GM12878 (cell line): ENCODE results near the gene SLC19A1. TPM values are rescaled to one million over a fixed set of nuclear protein-coding genes. Genes with fewer than 3 reads are reported as not detected.
A peak's percentile ranks its signal among the peaks of the same experiment; 100 is the strongest.

Experiments
- ATAC-seq: fragments of 200-7000 bp; cut with Tn5 transposase; 3 replicates; pipeline ENCODE4 v1.9.1; 2020; ENCODE audit warnings: mild to moderate bottlenecking, moderate library complexity
- BruUV-seq: library from RNA; stranded (reverse); fragments of 400-500 nt; replicated peaks from 2 replicates; lab custom pipeline; 2021; lab: Mats Ljungman, UMichigan
- CTCF ChIA-PET: fragments of 300-600 bp; sonication (Branson Sonifier 250); formaldehyde crosslinking; extraction: SDS; loops from one replicate; lab custom pipeline; 2021; ENCODE audit warnings: inconsistent platforms; lab: Yijun Ruan, JAX
- POLR2A ChIA-PET: fragments of 350-600 bp; formaldehyde crosslinking; extraction: SDS; loops from one replicate; lab custom pipeline; 2021; ENCODE audit warnings: inconsistent platforms; lab: Charles Lee
- RAD21 ChIA-PET: fragments of 300-600 bp; sonication (Branson Sonifier 250); formaldehyde crosslinking; loops from one replicate; lab custom pipeline; 2023; ENCODE audit warnings: antibody characterized with exemption; ENCODE audit not compliant: unreplicated experiment; lab: Charles Lee
- SMC1A ChIA-PET: fragments of 300-600 bp; sonication (Branson Sonifier 250); formaldehyde crosslinking; loops from one replicate; lab custom pipeline; 2023; ENCODE audit not compliant: unreplicated experiment, uncharacterized antibody; lab: Charles Lee
- DNase-seq: peaks from one replicate; pipeline ENCODE4 v3.0.0-alpha.2; 2011; ENCODE audit warnings: low read depth, low spot score
- FAIRE-seq: peaks from 3 replicates; lab custom pipeline; 2011; peaks lifted over from hg19 to GRCh38; lab: Jason Lieb, UNC
- H2AFZ ChIP-seq: 2 replicates; pipeline ENCODE4 v1.6.0; 2011; ENCODE audit warnings: low read depth, low read length, control low read depth; ENCODE audit not compliant: control insufficient read depth
- H3K27ac ChIP-seq: 2 replicates; pipeline ENCODE4 v1.5.1; 2011; ENCODE audit warnings: control low read depth; ENCODE audit not compliant: control insufficient read depth, insufficient read depth
- H3K27me3 ChIP-seq, 2 experiments: replicated peaks in 1 of 2; 2 replicates each; pipeline versions ENCODE4 v1.6.0 to v1.6.1; 2011; ENCODE audit warnings: low read length in 1 of 2; ENCODE audit not compliant: control insufficient read depth in 2 of 2, insufficient read depth in 2 of 2
- H3K36me3 ChIP-seq, 2 experiments: 2 replicates each; pipeline ENCODE4 v1.5.1; 2011; ENCODE audit warnings: low read length in 1 of 2; ENCODE audit not compliant: control insufficient read depth in 2 of 2, insufficient read depth in 2 of 2
- H3K4me1 ChIP-seq: 2 replicates; pipeline ENCODE4 v1.6.1; 2011; ENCODE audit warnings: mild to moderate bottlenecking, low read length, moderate library complexity, mixed read lengths; ENCODE audit not compliant: control insufficient read depth, insufficient read depth
- H3K4me2 ChIP-seq: 2 replicates; pipeline ENCODE4 v1.6.0; 2011; ENCODE audit warnings: control low read depth; ENCODE audit not compliant: control insufficient read depth, insufficient read depth
- H3K4me3 ChIP-seq: fragments of 200-600 bp; sonication (generic); 2 replicates; pipeline ENCODE4 v1.5.1; 2016
- H3K79me2 ChIP-seq: 2 replicates; pipeline ENCODE4 v1.6.0; 2011; ENCODE audit warnings: low read length; ENCODE audit not compliant: control insufficient read depth, insufficient read depth
- H3K9ac ChIP-seq: 2 replicates; pipeline ENCODE4 v1.8.0; 2011; ENCODE audit warnings: low read length, control low read depth, mixed read lengths; ENCODE audit not compliant: control insufficient read depth, insufficient read depth
- H3K9me3 ChIP-seq: replicated peaks from 3 replicates; pipeline ENCODE4 v1.5.1; 2011; ENCODE audit warnings: mild to moderate bottlenecking, low read length; ENCODE audit not compliant: control insufficient read depth, insufficient read depth
- H4K20me1 ChIP-seq: 2 replicates; pipeline ENCODE4 v1.6.0; 2011; ENCODE audit not compliant: control insufficient read depth, insufficient read depth
- BRCA1 ChIP-seq: IDR thresholded peaks from 2 replicates; pipeline ENCODE4 v1.6.1; 2011; ENCODE audit warnings: low read depth, low read length, improper control_type of control experiment
- DPF2 ChIP-seq: fragments of 450-650 bp; IDR thresholded peaks from 2 replicates; pipeline ENCODE4 v1.6.1; 2017; ENCODE audit warnings: mild to moderate bottlenecking
- EGR1 ChIP-seq, 2 experiments: IDR thresholded peaks; 1 replicate in 1 of 2; 2 replicates in 1 of 2; pipeline ENCODE4 v1.6.1; 2011 to 2012; ENCODE audit warnings: low read depth in 2 of 2, low read length in 2 of 2, borderline replicate concordance in 1 of 2, mild to moderate bottlenecking in 1 of 2, moderate library complexity in 1 of 2
- FOXK2 ChIP-seq: fragments of 450-650 bp; IDR thresholded peaks from 2 replicates; pipeline ENCODE4 v1.6.1; 2017; ENCODE audit warnings: mild to moderate bottlenecking, moderate library complexity
- GABPA ChIP-seq: IDR thresholded peaks from 2 replicates; pipeline ENCODE4 v1.6.1; 2014; ENCODE audit warnings: antibody characterized with exemption, low read depth, mild to moderate bottlenecking, inconsistent platforms
- IRF4 ChIP-seq: IDR thresholded peaks from 2 replicates; pipeline ENCODE4 v1.6.1; 2011; ENCODE audit warnings: low read depth, low read length
- LARP7 ChIP-seq: fragments of 450-650 bp; IDR thresholded peaks from 2 replicates; pipeline ENCODE4 v1.6.1; 2017; ENCODE audit warnings: mild to moderate bottlenecking
- MEF2B ChIP-seq: fragments of 450-650 bp; IDR thresholded peaks from 2 replicates; pipeline ENCODE4 v1.6.1; 2018; ENCODE audit warnings: mild to moderate bottlenecking, moderate library complexity; ENCODE audit not compliant: partially characterized antibody, poor library complexity, severe bottlenecking
- MYB ChIP-seq: fragments of 150-350 bp; IDR thresholded peaks from 2 replicates; pipeline ENCODE4 v1.6.1; 2014; ENCODE audit warnings: mild to moderate bottlenecking, low read depth, low read length, borderline replicate concordance
- NFYA ChIP-seq: IDR thresholded peaks from 2 replicates; pipeline ENCODE4 v1.6.1; 2011; ENCODE audit warnings: low read depth, mild to moderate bottlenecking, low read length, improper control_type of control experiment, borderline replicate concordance
- RCOR1 ChIP-seq: conservative IDR thresholded peaks from 2 replicates; pipeline ENCODE4 v1.6.1; 2012; ENCODE audit warnings: low read depth, low read length, improper control_type of control experiment
- SP1 ChIP-seq: IDR thresholded peaks from one replicate; pipeline ENCODE4 v1.6.1; 2011; ENCODE audit warnings: low read depth, low read length
- YY1 ChIP-seq: IDR thresholded peaks from 2 replicates; pipeline ENCODE4 v1.6.1; 2011; ENCODE audit warnings: low read depth, mild to moderate bottlenecking, low read length
- ZBTB11 ChIP-seq: fragments of 450-650 bp; formaldehyde crosslinking; IDR thresholded peaks from 2 replicates; pipeline ENCODE4 v1.5.0; 2022; ENCODE audit warnings: mild to moderate bottlenecking, missing genetic modification characterization
- ZNF207 ChIP-seq: fragments of 450-650 bp; IDR thresholded peaks from 2 replicates; pipeline ENCODE4 v1.6.1; 2014; ENCODE audit warnings: antibody characterized with exemption, mild to moderate bottlenecking, borderline replicate concordance
- ZNF622 ChIP-seq: fragments of 450-650 bp; IDR thresholded peaks from 2 replicates; pipeline ENCODE4 v1.6.1; 2017; ENCODE audit warnings: mild to moderate bottlenecking, inconsistent platforms
- WGBS: methylation state at CpG from one replicate; pipeline ENCODE4 v1.1.6; 2016; ENCODE audit warnings: low lambda C conversion rate; ENCODE audit not compliant: insufficient replicate concordance, insufficient coverage; ENCODE audit errors: missing lambda C conversion rate; 5-methylcytosine and 5-hydroxymethylcytosine counted together
- in situ Hi-C: fragments of 300-500 bp; cut with MboI; formaldehyde crosslinking; loops from 9 replicates; pipeline ENCODE4 v1.14.3; 2018; ENCODE audit warnings: mixed read lengths
- intact Hi-C: fragments of 100-400 bp; cut with micrococcal nuclease; formaldehyde crosslinking; loops from one replicate; pipeline ENCODE4 v1.14.2; 2022; ENCODE audit not compliant: unreplicated experiment
- polyA plus RNA-seq, 11 experiments: library from polyadenylated mRNA; depleted of rRNA in 4 of 11; unstranded in 6 of 11; stranded (reverse) in 5 of 11; fragments of >200 nt; fragmentation: Nextera tagmentation in 4 of 11; fragmentation: Illumina TruSeq in 1 of 11; extraction: Ambion mirVana in 4 of 11; extraction: Trizol in 1 of 11; gene quantifications; 1 replicate in 1 of 11; 2 replicates in 10 of 11; pipeline versions ENCODE4 v1.2.1 to v1.2.3, GENCODE V29; 2011 to 2016; ENCODE audit warnings: inconsistent platforms in 2 of 11, missing spikeins in 2 of 11, low read depth in 1 of 11
- total RNA-seq, 4 experiments: library from RNA; depleted of rRNA in 3 of 4; stranded (reverse); fragments of >200 nt in 3 of 4; fragmentation: Illumina TruSeq in 1 of 4; extraction: Trizol in 1 of 4; gene quantifications; 2 replicates each; pipeline versions ENCODE4 v1.2.1 to v1.2.3, GENCODE V29; 2013 to 2021

SLC19A1 gene
- total and polyA plus RNA-seq, 10 of the 15 experiments (the other 5 are each of a cell fraction or from before 2014, with no cell fraction given): 0.42 to 49.7 (median 12.2) TPM

GRCh38 chr21:45555557-45556301 is 13.5 kb upstream of the SLC19A1 start (continued):
- TF ChIP-seq LARP7 (no peak; the same call in 1 of the 2 replicates), ZBTB11 (CRISPR knock-in tag) (no peak), MEF2B (peak; percentile 51), BRCA1 (no peak), ZNF622 (no peak), MYB (no peak), DPF2 (peak; percentile 55; the same call in 1 of the 2 replicates)

- Histone ChIP-seq H3K4me2 (peak overlapping the region; percentile 98; the same call in 1 of the 2 replicates), H3K79me2 (peaks cover 2% of the 10 kb centered on the region), H3K4me3 (peak overlapping the region; percentile 69; the same call in 1 of the 2 replicates), H3K4me1 (peaks cover 25% of the 10 kb centered on the region), H3K9me3 (no peaks in the 10 kb centered on the region), H4K20me1 (no peaks in the 10 kb centered on the region), H3K27me3 (no peaks in the 10 kb centered on the region; a peak in 1 of 4 replicates), H3K27ac (no peak overlapping the region), H3K36me3 (no peaks in the 10 kb centered on the region), H2AFZ (no peak overlapping the region), H3K9ac (no peak overlapping the region)
- ChIA-PET CTCF (interaction anchor here (1.1 to 3.1 kb wide), 13 partner anchors 14 to 325 kb away, joined by 3 to 82 read pairs (median 6); no protein-coding TSS in a partner anchor), POLR2A (interaction anchor here (1.2 kb wide), 1 partner anchor 37 kb away, joined by 3 read pairs; no protein-coding TSS in a partner anchor), SMC1A (interaction anchor here (1.3 to 2.7 kb wide), 6 partner anchors 37 to 266 kb away, joined by 3 to 46 read pairs (median 10); no protein-coding TSS in a partner anchor), RAD21 (interaction anchor here (0.7 to 3.4 kb wide), 9 partner anchors 41 to 325 kb away, joined by 3 to 42 read pairs (median 5); no protein-coding TSS in a partner anchor)
- WGBS: 0% methylated on average over 1 of the region's 34 CpGs
- in situ Hi-C loops: loop anchor here (5.0 kb wide), 2 partner anchors 42 to 262 kb away; no protein-coding TSS in a partner anchor
- no peak for DNase-seq
- ATAC-seq: no peak
- FAIRE-seq: no peak
- intact Hi-C loops: no loop called here
- BruUV-seq: no TSS peak
- no peak for TF ChIP-seq ZNF207
- TF ChIP-seq SP1: no peak
- TF ChIP-seq ZNF622: no peak
- no peak for TF ChIP-seq YY1
- no peak for TF ChIP-seq EGR1 (IDR thresholded peaks at IDR 0.05; ENCODE audit: borderline replicate concordance in 1 of 2, low read depth in 2 of 2, low read length in 2 of 2)
- no peak for TF ChIP-seq FOXK2
- TF ChIP-seq RCOR1: no peak
- no peak for TF ChIP-seq GABPA
- no peak for TF ChIP-seq DPF2
- TF ChIP-seq IRF4: no peak
- TF ChIP-seq NFYA: no peak
Measured at GRCh38 chr21:45555251-45555556, 13.0 kb upstream of the SLC19A1 start.
